Small intestine (tissue), 16 donors: ENCODE measurements around the gene TAS2R31. TPM values are rescaled to one million over a fixed set of nuclear protein-coding genes. Genes with fewer than 3 reads are reported as not detected.
"Not testable (repeated sequence)": the region's sequence is repeated elsewhere in the genome, so short reads cannot be mapped to it uniquely, and the experiment has no call there.

Experiments
- DNase-seq, 2 donors: peaks; one replicate each; pipeline versions ENCODE4 v3.0.0 to v3.0.0-alpha.2; 2013
- FAIRE-seq: peaks from 2 replicates; lab custom pipeline; 2012; peaks lifted over from hg19 to GRCh38; lab: Jason Lieb, UNC
- H3K27ac ChIP-seq, 3 donors: one replicate each; pipeline ENCODE4 v1.5.1; 2013; ENCODE audit warnings: low read length in 2 of 3, mild to moderate bottlenecking in 2 of 3, control low read depth in 1 of 3, inconsistent platforms in 1 of 3, low read depth in 1 of 3, moderate library complexity in 1 of 3
- H3K27me3 ChIP-seq, 3 donors: one replicate each; pipeline ENCODE4 v1.6.1; 2013; ENCODE audit warnings: low read length in 3 of 3, inconsistent platforms in 1 of 3; ENCODE audit not compliant: control insufficient read depth in 3 of 3, insufficient read depth in 3 of 3
- H3K36me3 ChIP-seq, 3 donors: one replicate each; pipeline ENCODE4 v1.6.1; 2013; ENCODE audit warnings: low read length in 3 of 3, inconsistent platforms in 1 of 3, low read depth in 1 of 3, mild to moderate bottlenecking in 1 of 3, moderate library complexity in 1 of 3; ENCODE audit not compliant: control insufficient read depth in 3 of 3, insufficient read depth in 2 of 3
- H3K4me1 ChIP-seq, 3 donors: one replicate each; pipeline ENCODE4 v1.6.1; 2013; ENCODE audit warnings: low read length in 2 of 3, inconsistent platforms in 1 of 3, low read depth in 1 of 3, mild to moderate bottlenecking in 1 of 3, moderate library complexity in 1 of 3; ENCODE audit not compliant: control insufficient read depth in 3 of 3, insufficient read depth in 2 of 3
- H3K4me3 ChIP-seq, 3 donors: one replicate each; pipeline ENCODE4 v1.5.1; 2013; ENCODE audit warnings: low read length in 3 of 3, control low read depth in 1 of 3, inconsistent platforms in 1 of 3, low read depth in 1 of 3, mild to moderate bottlenecking in 1 of 3, moderate library complexity in 1 of 3
- H3K9me3 ChIP-seq, 2 donors: one replicate each; pipeline ENCODE4 v1.6.1; 2013; ENCODE audit warnings: low read depth in 1 of 2, low read length in 1 of 2; ENCODE audit not compliant: control insufficient read depth in 2 of 2, insufficient read depth in 1 of 2
- WGBS, 3 donors: extraction: QIAGEN DNeasy Blood & Tissue Kit; methylation state at CpG; one replicate each; pipeline ENCODE4 v1.1.7; 2013; 5-methylcytosine and 5-hydroxymethylcytosine counted together
- long read RNA-seq, 10 donors: transcript quantifications; one replicate each; lab custom pipeline, GENCODE V29; 2026
- polyA plus RNA-seq, 4 donors: library from polyadenylated mRNA; stranded (reverse) in 3 of 4; unstranded in 1 of 4; fragments of 200-250 nt in 3 of 4; fragments of 120-200 nt in 1 of 4; gene quantifications; one replicate each; pipeline versions ENCODE4 v1.2.1 to v1.2.3, GENCODE V29; 2013
- donor health status: healthy with polysubstance abuse.
- donor health status: control.
- donor health status: control.
- donor health status: Bipolar disorder and iron deficiency.
- donor health status: healthy.

Gene TAS2R31
- polyA plus RNA-seq = under 1 TPM in 2 of 4 donors, not detected in 2; 0.16 to 0.53 TPM
- long read RNA-seq, donor 1, partial matches to known transcripts = 0 of 1 reads
- long read RNA-seq, donor 1, other reads (novel, unspliced or antisense) = 0 of 1 reads
- long read RNA-seq, donor 2 = 0 reads
- long read RNA-seq, donor 3, partial matches to known transcripts = 0 of 1 reads
- long read RNA-seq, donor 3, other reads (novel, unspliced or antisense) = 0 of 1 reads
- long read RNA-seq, donor 4, partial matches to known transcripts = 0 of 1 reads
- long read RNA-seq, donor 4, other reads (novel, unspliced or antisense) = 0 of 1 reads
- long read RNA-seq, donor 5 = 0 reads
- long read RNA-seq, donor 6 = 0 reads
- long read RNA-seq, donor 7 = 0 reads
- long read RNA-seq, donor 8 = 0 reads
- long read RNA-seq, donor 9 = 0 reads
- long read RNA-seq, donor 10 = 0 reads

- no peak within 1 kb of the TSS for H3K27ac ChIP-seq
- no peak within 1 kb of the TSS for H3K4me3 ChIP-seq
- DNase-seq (no peak), FAIRE-seq (no peak)
- no peaks in the 10 kb centered on the region for H3K27me3 ChIP-seq
- H3K4me1 ChIP-seq = no peaks in the 10 kb centered on the region
- peaks cover 0 to 7% (median 0%) of the 10 kb centered on the region in 3 donors for H3K36me3 ChIP-seq
- WGBS, 3 donors = 96 to 98% (median 96%) methylated on average over 6 of the region's 6 CpGs
- H3K9me3 ChIP-seq = peaks cover 0 to under 1% of the 10 kb centered on the region in 2 donors
Measured at GRCh38 chr12:11031307-11031706, at the start of gene TAS2R31. Gene TAS2R31 (minus strand): TSS chr12:11031407. CDS start chr12:11031335, 72 bp downstream.

GRCh38 chr12:11078246-11078645, 47.0 kb upstream of the TAS2R31 start:
- no peak for FAIRE-seq
- no peak overlapping the region for H3K27ac ChIP-seq
- 90 to 100% (median 95%) methylated on average over 1 of the region's 1 CpG for WGBS, 3 donors

GRCh38 chr12:11075642-11076041, 44.4 kb upstream of the TAS2R31 start:
- FAIRE-seq (no peak), DNase-seq (no peak)
- peaks cover 0 to 2% (median 0%) of the 10 kb centered on the region in 3 donors for H3K36me3 ChIP-seq
- no peak overlapping the region for H3K4me3 ChIP-seq
- no peaks in the 10 kb centered on the region for H3K27me3 ChIP-seq
- H3K4me1 ChIP-seq = no peaks in the 10 kb centered on the region
- H3K27ac ChIP-seq = no peak overlapping the region
- no peaks in the 10 kb centered on the region for H3K9me3 ChIP-seq
- WGBS, 3 donors = 43 to 74% (median 70%) methylated on average over 3 of the region's 3 CpGs

More at GRCh38 chr12:11078246-11078645, 47.0 kb upstream of the TAS2R31 start:
- Histone ChIP-seq H3K9me3 (peaks cover 0 to 3% of the 10 kb centered on the region in 2 donors), H3K4me3 (no peak overlapping the region), H3K4me1 (no peaks in the 10 kb centered on the region), H3K27me3 (no peaks in the 10 kb centered on the region), H3K36me3 (peaks cover 0 to 2% (median 0%) of the 10 kb centered on the region in 3 donors)
- DNase-seq = no peak

- no peaks in the 10 kb centered on the region for H3K27me3 ChIP-seq
- H3K4me1 ChIP-seq = no peaks in the 10 kb centered on the region
- no peak for FAIRE-seq
- peaks cover 0 to 2% (median 0%) of the 10 kb centered on the region in 3 donors for H3K36me3 ChIP-seq
- H3K4me3 ChIP-seq = no peak overlapping the region
- DNase-seq = no peak
- WGBS, 3 donors = 54 to 64% (median 59%) methylated on average over 4 of the region's 4 CpGs
- H3K9me3 ChIP-seq = peaks cover 0 to 3% of the 10 kb centered on the region in 2 donors
- no peak overlapping the region for H3K27ac ChIP-seq
Measured at GRCh38 chr12:11071414-11071813, 40.2 kb upstream of the TAS2R31 start.

GRCh38 chr12:11070999-11071398, 39.8 kb upstream of the TAS2R31 start:
- H3K9me3 ChIP-seq = peaks cover 0 to 3% of the 10 kb centered on the region in 2 donors
- 67 to 93% methylated on average over 1 of the region's 1 CpG; no CpG with 5 or more reads in 1 of the 3 donors for WGBS, 3 donors
- H3K27ac ChIP-seq = no peak overlapping the region
- H3K36me3 ChIP-seq = peaks cover 0 to 2% (median 0%) of the 10 kb centered on the region in 3 donors
- DNase-seq = no peak
- H3K4me1 ChIP-seq = no peaks in the 10 kb centered on the region
- H3K27me3 ChIP-seq = no peaks in the 10 kb centered on the region
- no peak overlapping the region for H3K4me3 ChIP-seq
- no peak for FAIRE-seq

GRCh38 chr12:11069854-11070365, 38.7 kb upstream of the TAS2R31 start:
- H3K4me3 ChIP-seq = no peak overlapping the region
- FAIRE-seq (no peak), DNase-seq (no peak)
- H3K27ac ChIP-seq = no peak overlapping the region
- H3K9me3 ChIP-seq = peaks cover 0 to 3% of the 10 kb centered on the region in 2 donors
- H3K36me3 ChIP-seq = peaks cover 0 to 2% (median 0%) of the 10 kb centered on the region in 3 donors
- WGBS, 3 donors = 80 to 88% (median 86%) methylated on average over 5 of the region's 5 CpGs
- H3K4me1 ChIP-seq = no peaks in the 10 kb centered on the region
- H3K27me3 ChIP-seq = no peaks in the 10 kb centered on the region

- H3K9me3 ChIP-seq = peaks cover 0 to 3% of the 10 kb centered on the region in 2 donors
- 26 to 54% (median 47%) methylated on average over 2 of the region's 2 CpGs for WGBS, 3 donors
- H3K4me1 ChIP-seq = no peaks in the 10 kb centered on the region
- H3K4me3 ChIP-seq = no peak overlapping the region
- H3K27me3 ChIP-seq = no peaks in the 10 kb centered on the region
- DNase-seq (no peak), FAIRE-seq (no peak)
- H3K36me3 ChIP-seq = no peaks in the 10 kb centered on the region
- no peak overlapping the region for H3K27ac ChIP-seq
Measured at GRCh38 chr12:11067514-11067913, 36.3 kb upstream of the TAS2R31 start.

- not testable (repeated sequence) for H3K9me3 ChIP-seq, H3K27ac ChIP-seq, DNase-seq, H3K27me3 ChIP-seq, H3K4me3 ChIP-seq, H3K4me1 ChIP-seq, H3K36me3 ChIP-seq
- WGBS, 3 donors = 87 to 98% (median 94%) methylated on average over 1 of the region's 1 CpG
- FAIRE-seq = peak; percentile 19
Measured at GRCh38 chr12:11062194-11062593, 31.0 kb upstream of the TAS2R31 start, which contains the start of gene TAS2R46. Gene TAS2R46 (minus strand): TSS chr12:11062294. CDS start chr12:11062294, 0 bp downstream.
